ENCODE measurements around the gene TEX13C. TPM values are rescaled to one million over a fixed set of nuclear protein-coding genes. Genes with fewer than 3 reads are reported as not detected.
"Not testable (repeated sequence)": the region's sequence is repeated elsewhere in the genome, so short reads cannot be mapped to it uniquely, and the experiment has no call there.

The TEX13C gene
- total RNA-seq (not detected), polyA plus RNA-seq (not detected), total RNA-seq (0 reads per million in 6 experiments)

GRCh38 chrX:125319646-125320521 lies at the start of gene TEX13C:
Gene TEX13C (plus strand): TSS chrX:125319871. CDS start chrX:125320120, 249 bp downstream.
- H3K27ac Mint-ChIP-seq = no peak within 1 kb of the TSS
- H3K4me3 Mint-ChIP-seq = no peak within 1 kb of the TSS
- POLR2A ChIA-PET = no interaction called here
- no peaks in the 10 kb centered on the region for H3K4me1 Mint-ChIP-seq
- ATAC-seq (no peak), DNase-seq (no peak)
- H3K36me3 Mint-ChIP-seq = no peaks in the 10 kb centered on the region
- peaks cover 0 to 2% (median 0%) of the 10 kb centered on the region in 9 donors for H3K9me3 Mint-ChIP-seq
- peaks cover 0 to 4% (median 0%) of the 10 kb centered on the region in 5 donors for H3K27me3 Mint-ChIP-seq

DNA sequence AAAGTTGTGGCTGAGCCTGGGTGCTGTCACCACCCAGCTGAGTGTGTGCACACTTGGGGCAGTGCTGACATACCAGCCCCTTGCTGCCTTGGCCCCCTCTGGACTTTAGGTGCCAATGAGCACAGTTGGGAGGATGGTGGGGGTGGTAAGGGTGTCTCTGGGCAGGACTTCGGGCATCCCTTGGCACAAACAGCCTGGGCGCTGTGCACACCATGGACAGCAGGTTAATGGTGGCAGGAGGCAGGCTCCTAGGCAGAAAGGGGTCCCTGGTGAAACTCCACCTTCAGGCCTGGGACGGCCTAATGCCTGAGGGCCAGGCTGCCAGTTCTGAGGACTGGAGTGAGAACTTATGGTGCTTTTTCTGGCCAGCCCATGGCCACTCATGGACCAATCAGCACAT lies 32.4 kb upstream of the TEX13C start:
- Mint-ChIP-seq H3K4me3 (no peak overlapping the region), H3K27me3 (peaks cover 0 to 2% (median 0%) of the 10 kb centered on the region in 5 donors), H3K9me3 (no peaks in the 10 kb centered on the region), H3K4me1 (no peaks in the 10 kb centered on the region), H3K27ac (no peak overlapping the region), H3K36me3 (no peaks in the 10 kb centered on the region)
- DNase-seq (no peak), ATAC-seq (no peak)
- POLR2A ChIA-PET = no interaction called here

DNA sequence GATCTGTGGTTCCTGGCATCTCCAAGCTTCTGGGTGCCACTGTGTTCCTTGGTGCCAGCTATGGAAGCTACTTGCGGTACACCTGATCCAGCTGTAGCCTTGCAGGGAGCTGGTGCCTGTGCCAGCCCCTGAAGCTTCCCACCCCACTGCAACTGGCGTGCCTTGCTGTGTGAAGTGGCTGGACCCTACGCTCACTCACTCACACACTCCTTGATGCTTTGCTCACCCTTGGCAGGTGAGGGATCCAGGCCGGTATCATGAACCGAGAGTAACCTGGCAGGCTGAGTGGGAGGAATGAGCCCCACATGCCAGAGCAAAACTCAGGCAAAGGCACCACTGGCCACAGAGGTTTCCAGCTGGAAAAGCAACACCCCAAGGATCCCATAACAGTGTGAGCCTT lies 31.3 kb upstream of the TEX13C start:
- Mint-ChIP-seq H3K4me3 (no peak overlapping the region), H3K4me1 (no peaks in the 10 kb centered on the region), H3K36me3 (no peaks in the 10 kb centered on the region), H3K9me3 (no peaks in the 10 kb centered on the region), H3K27me3 (peaks cover 0 to 2% (median 0%) of the 10 kb centered on the region in 5 donors), H3K27ac (no peak overlapping the region)
- POLR2A ChIA-PET = no interaction called here
- ATAC-seq (no peak), DNase-seq (no peak)

GRCh38 chrX:125289209-125289608 lies 30.5 kb upstream of the TEX13C start:
- peaks cover 0 to 2% (median 0%) of the 10 kb centered on the region in 5 donors for H3K27me3 Mint-ChIP-seq
- DNase-seq = no peak
- H3K36me3 Mint-ChIP-seq = no peaks in the 10 kb centered on the region
- POLR2A ChIA-PET = no interaction called here
- no peaks in the 10 kb centered on the region for H3K9me3 Mint-ChIP-seq
- peaks cover 2 to 6% (median 5%) of the 10 kb centered on the region in 4 donors for H3K4me1 Mint-ChIP-seq
- no peak overlapping the region for H3K4me3 Mint-ChIP-seq
- H3K27ac Mint-ChIP-seq = no peak overlapping the region
- ATAC-seq = no peak

DNA sequence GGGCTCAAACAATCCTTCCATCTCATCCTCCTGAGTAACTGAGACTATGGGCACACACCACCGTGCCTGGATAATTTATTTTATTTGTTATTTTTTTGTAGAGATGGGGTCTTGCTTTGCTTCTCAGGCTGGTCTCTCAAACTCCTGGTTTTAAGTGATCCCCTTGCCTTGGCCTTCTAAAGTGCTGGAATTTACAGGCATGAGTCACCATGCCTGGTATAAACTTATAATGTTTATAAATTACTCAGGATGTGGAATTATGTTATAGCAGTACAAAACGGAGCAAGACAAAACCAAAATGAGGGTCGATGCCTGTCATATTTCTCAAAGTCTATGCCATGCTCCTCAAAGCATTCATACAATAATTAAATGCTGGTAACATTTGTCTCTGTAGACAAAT lies 29.8 kb upstream of the TEX13C start:
- POLR2A ChIA-PET = no interaction called here
- H3K36me3 Mint-ChIP-seq = no peaks in the 10 kb centered on the region
- ATAC-seq = no peak
- H3K27me3 Mint-ChIP-seq = peaks cover 0 to 2% (median 0%) of the 10 kb centered on the region in 5 donors
- H3K27ac Mint-ChIP-seq = no peak overlapping the region
- peaks cover 3 to 12% (median 9%) of the 10 kb centered on the region in 4 donors for H3K4me1 Mint-ChIP-seq
- no peak overlapping the region for H3K4me3 Mint-ChIP-seq
- no peaks in the 10 kb centered on the region for H3K9me3 Mint-ChIP-seq
- no peak for DNase-seq

- ATAC-seq (no peak), DNase-seq (no peak)
- peaks cover 3 to 17% (median 13%) of the 10 kb centered on the region in 4 donors for H3K4me1 Mint-ChIP-seq
- no peak overlapping the region for H3K4me3 Mint-ChIP-seq
- no peaks in the 10 kb centered on the region for H3K36me3 Mint-ChIP-seq
- POLR2A ChIA-PET = no interaction called here
- H3K27ac Mint-ChIP-seq = no peak overlapping the region
- H3K9me3 Mint-ChIP-seq = no peaks in the 10 kb centered on the region
- H3K27me3 Mint-ChIP-seq = peaks cover 0 to 2% (median 0%) of the 10 kb centered on the region in 5 donors
Measured at GRCh38 chrX:125291124-125291523, 28.5 kb upstream of the TEX13C start.

DNA sequence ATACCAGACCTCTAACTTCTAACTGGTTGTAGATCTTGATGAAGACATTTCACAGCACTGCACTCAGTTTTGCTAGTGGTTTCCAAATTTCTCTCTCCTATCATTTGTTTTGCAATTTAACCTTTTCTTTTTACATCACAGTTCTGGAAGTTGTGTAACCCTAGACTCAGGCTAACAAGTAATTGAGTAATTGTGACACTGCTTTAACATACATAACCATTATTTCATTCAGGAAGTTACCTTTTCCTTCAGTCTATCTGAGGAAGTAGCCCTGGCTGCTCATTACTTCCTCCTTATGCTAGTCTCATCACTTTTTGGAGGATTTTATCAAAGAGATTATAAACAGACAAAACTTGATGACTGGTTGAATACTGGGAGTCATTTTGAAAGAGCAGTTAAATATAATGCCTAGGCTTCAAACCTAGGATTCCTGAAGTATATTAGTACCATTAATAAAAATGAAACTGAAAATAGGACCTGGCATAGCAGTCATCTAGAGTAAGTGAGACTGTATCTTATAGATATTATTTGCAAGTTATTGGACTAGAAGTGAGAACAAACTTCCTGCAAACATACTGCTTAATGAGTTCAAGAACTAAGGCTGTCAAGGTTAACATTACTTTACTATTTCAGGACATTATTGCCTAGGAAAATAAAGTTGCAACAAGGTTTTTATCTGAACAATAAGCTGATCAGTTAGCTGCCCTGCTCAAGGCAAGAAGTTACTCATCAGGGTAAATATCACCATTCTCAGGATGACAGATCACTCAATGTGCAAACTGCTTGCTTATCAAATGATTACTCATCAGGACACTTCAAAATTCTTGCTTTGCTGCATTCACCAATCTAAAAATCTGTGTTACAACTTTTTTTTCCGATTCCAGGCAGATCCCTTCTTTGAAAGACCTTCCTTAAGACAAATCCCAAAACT lies 25.6 kb upstream of the TEX13C start:
- peaks cover 0 to 2% (median 0%) of the 10 kb centered on the region in 5 donors for H3K27me3 Mint-ChIP-seq
- no peaks in the 10 kb centered on the region for H3K36me3 Mint-ChIP-seq
- peaks cover 3 to 17% (median 13%) of the 10 kb centered on the region in 4 donors for H3K4me1 Mint-ChIP-seq
- H3K4me3 Mint-ChIP-seq = peak overlapping the region in 1 of 10 donors; percentile 5
- no peak for ATAC-seq
- H3K27ac Mint-ChIP-seq = peak overlapping the region in 1 of 10 donors; percentile 9
- POLR2A ChIA-PET = no interaction called here
- DNase-seq = no peak
- H3K9me3 Mint-ChIP-seq = no peaks in the 10 kb centered on the region

DNA sequence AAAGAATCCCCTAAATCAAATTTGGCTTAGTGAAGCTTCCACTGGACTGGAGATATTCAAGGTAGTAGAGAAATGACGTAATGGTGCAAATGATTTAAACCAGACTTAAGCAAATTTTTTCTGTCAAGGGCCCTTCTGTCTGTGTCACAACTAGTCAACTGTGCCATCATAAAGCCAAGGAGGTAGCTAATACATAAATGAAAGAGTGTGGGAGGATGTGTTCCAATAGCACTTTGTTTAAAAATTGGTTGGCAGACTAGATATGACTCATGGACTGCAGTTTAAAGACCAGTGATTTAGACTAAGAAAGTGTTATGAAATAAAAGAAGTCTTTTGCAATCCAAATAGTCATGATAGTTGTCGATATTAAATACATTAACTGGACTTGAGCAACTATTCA lies 24.3 kb upstream of the TEX13C start:
- H3K4me1 Mint-ChIP-seq = peaks cover 3 to 17% (median 13%) of the 10 kb centered on the region in 4 donors
- H3K9me3 Mint-ChIP-seq = no peaks in the 10 kb centered on the region
- H3K4me3 Mint-ChIP-seq = no peak overlapping the region
- no peak for ATAC-seq
- H3K36me3 Mint-ChIP-seq = no peaks in the 10 kb centered on the region
- POLR2A ChIA-PET = no interaction called here
- DNase-seq = no peak
- H3K27ac Mint-ChIP-seq = no peak overlapping the region
- H3K27me3 Mint-ChIP-seq = no peaks in the 10 kb centered on the region

GRCh38 chrX:125298871-125299270 lies 20.8 kb upstream of the TEX13C start:
- no peaks in the 10 kb centered on the region for H3K36me3 Mint-ChIP-seq
- ATAC-seq (no peak), DNase-seq (no peak)
- H3K4me1 Mint-ChIP-seq = peaks cover 2 to 15% (median 10%) of the 10 kb centered on the region in 4 donors
- no peaks in the 10 kb centered on the region for H3K27me3 Mint-ChIP-seq
- H3K4me3 Mint-ChIP-seq = no peak overlapping the region
- POLR2A ChIA-PET = no interaction called here
- no peaks in the 10 kb centered on the region for H3K9me3 Mint-ChIP-seq
- no peak overlapping the region for H3K27ac Mint-ChIP-seq

DNA sequence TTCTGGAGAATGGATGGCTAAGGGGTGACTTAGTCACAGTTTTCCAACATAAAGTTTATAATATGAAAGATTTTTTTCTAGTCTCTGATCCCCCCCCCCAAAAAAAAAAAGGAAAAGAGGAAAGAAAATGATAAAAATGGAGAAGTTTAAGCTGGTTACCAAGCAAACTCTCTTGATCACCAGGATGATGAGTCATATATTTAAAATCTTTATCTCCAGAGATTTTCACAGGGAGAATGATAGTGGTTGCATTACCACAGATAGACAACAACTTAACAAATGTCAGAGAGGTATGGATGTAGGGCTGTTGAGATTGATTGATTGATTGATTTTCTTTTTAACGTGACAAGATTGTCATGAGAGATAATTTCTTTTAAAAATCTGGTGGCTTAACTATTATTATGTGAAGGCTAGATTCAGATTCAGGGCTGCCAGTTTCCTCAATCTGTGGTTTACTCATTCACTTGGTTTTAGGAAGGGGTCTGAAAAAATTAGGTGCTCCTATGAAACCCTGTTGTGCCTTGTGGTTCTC lies 13.3 kb upstream of the TEX13C start:
- no peaks in the 10 kb centered on the region for H3K9me3 Mint-ChIP-seq
- H3K27me3 Mint-ChIP-seq = peaks cover 0 to 10% (median 3%) of the 10 kb centered on the region in 5 donors
- no peaks in the 10 kb centered on the region for H3K36me3 Mint-ChIP-seq
- no peaks in the 10 kb centered on the region for H3K4me1 Mint-ChIP-seq
- POLR2A ChIA-PET = no interaction called here
- DNase-seq (no peak), ATAC-seq (no peak)
- no peak overlapping the region for H3K4me3 Mint-ChIP-seq
- H3K27ac Mint-ChIP-seq = no peak overlapping the region

- Mint-ChIP-seq H3K4me1 (no peaks in the 10 kb centered on the region), H3K36me3 (no peaks in the 10 kb centered on the region), H3K27ac (no peak overlapping the region)
Measured at GRCh38 chrX:125308653-125309052, 11.0 kb upstream of the TEX13C start.

DNA sequence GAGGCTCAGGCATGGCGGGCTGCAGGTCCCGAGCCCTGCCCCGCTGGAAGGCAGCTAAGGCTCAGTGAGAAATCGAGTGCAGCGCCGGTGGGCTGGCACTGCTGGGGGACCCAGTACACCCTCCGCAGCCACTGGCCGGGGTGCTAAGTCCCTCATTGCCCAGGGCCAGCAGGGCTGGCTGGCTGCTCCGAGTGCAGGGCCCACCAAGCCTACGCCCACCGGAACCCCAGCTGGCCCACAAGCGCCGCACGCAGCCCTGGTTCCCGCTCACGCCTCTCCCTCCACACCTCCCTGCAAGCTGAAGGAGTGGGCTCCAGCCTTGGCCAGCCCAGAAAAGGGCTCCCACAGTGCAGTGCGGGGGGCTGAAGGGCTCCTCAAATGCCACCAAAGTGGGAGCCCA lies 505 bp upstream of the TEX13C start:
- POLR2A ChIA-PET, H3K4me1 Mint-ChIP-seq, H3K4me3 Mint-ChIP-seq, DNase-seq, H3K36me3 Mint-ChIP-seq, H3K27ac Mint-ChIP-seq, H3K9me3 Mint-ChIP-seq, ATAC-seq, H3K27me3 Mint-ChIP-seq: not testable (repeated sequence)

More at GRCh38 chrX:125308653-125309052, 11.0 kb upstream of the TEX13C start:
- no peak for ATAC-seq
- peaks cover 0 to 10% (median 3%) of the 10 kb centered on the region in 5 donors for H3K27me3 Mint-ChIP-seq
- DNase-seq = no peak
- POLR2A ChIA-PET = no interaction called here
- peaks cover 0 to 7% (median 2%) of the 10 kb centered on the region in 9 donors for H3K9me3 Mint-ChIP-seq
- H3K4me3 Mint-ChIP-seq = no peak overlapping the region

GRCh38 chrX:125322431-125322830 lies 2.8 kb downstream of the TEX13C start:
- no peak for DNase-seq
- peaks cover 0 to 2% (median 0%) of the 10 kb centered on the region in 9 donors for H3K9me3 Mint-ChIP-seq
- H3K27me3 Mint-ChIP-seq = no peaks in the 10 kb centered on the region
- no peaks in the 10 kb centered on the region for H3K36me3 Mint-ChIP-seq
- H3K4me1 Mint-ChIP-seq = no peaks in the 10 kb centered on the region
- H3K27ac Mint-ChIP-seq = no peak overlapping the region
- no peak overlapping the region for H3K4me3 Mint-ChIP-seq
- POLR2A ChIA-PET = no interaction called here
- ATAC-seq = no peak

Data from naive thymus-derived CD8-positive, alpha-beta T cell (primary cell).